Ascending aorta (tissue), 2 donors: Measurements from ENCODE around the gene IGFBP2. TPM values are rescaled to one million over a fixed set of nuclear protein-coding genes. Genes with fewer than 3 reads are reported as not detected.

Experiments
- DNase-seq, 2 donors: peaks; one replicate each; pipeline ENCODE4 v3.0.0-alpha.2; 2019; ENCODE audit warnings: low spot score in 2 of 2
- H3K27ac ChIP-seq, 2 donors: fragments of 200-600 bp; sonication (generic); one replicate each; pipeline ENCODE4 v1.5.1; 2016 to 2017; ENCODE audit warnings: mild to moderate bottlenecking in 1 of 2
- H3K27me3 ChIP-seq: fragments of 200-600 bp; sonication (generic); one replicate; pipeline ENCODE4 v1.5.1; 2017
- H3K36me3 ChIP-seq, 2 donors: fragments of 200-600 bp; sonication (generic); one replicate each; pipeline ENCODE4 v1.5.1; 2016
- H3K4me1 ChIP-seq, 2 donors: fragments of 200-600 bp; sonication (generic); one replicate each; pipeline ENCODE4 v1.5.1; 2016 to 2017; ENCODE audit warnings: mild to moderate bottlenecking in 1 of 2
- H3K4me3 ChIP-seq, 2 donors: fragments of 200-600 bp; sonication (generic); one replicate each; pipeline ENCODE4 v1.5.1; 2016 to 2017; ENCODE audit warnings: mild to moderate bottlenecking in 1 of 2
- H3K9me3 ChIP-seq, 2 donors: fragments of 200-600 bp; sonication (generic); one replicate each; pipeline ENCODE4 v1.5.1; 2016
- CTCF ChIP-seq, 3 experiments: fragments of 200-600 bp in 2 of 3; fragments of 450-650 bp in 1 of 3; sonication (generic) in 2 of 3; IDR thresholded peaks; one replicate each; pipeline ENCODE4 v1.5.1; 2016 to 2019; ENCODE audit warnings: antibody characterized with exemption in 3 of 3, mild to moderate bottlenecking in 1 of 3, moderate library complexity in 1 of 3
- intact Hi-C: fragments of 100-400 bp; cut with DNase I; formaldehyde crosslinking; loops from one replicate; pipeline ENCODE4 v1.15.1; 2023
- total RNA-seq: library from RNA; depleted of rRNA; stranded (reverse); fragments of >200 nt; gene quantifications from one replicate; pipeline ENCODE4 v1.1.0, GENCODE V29; 2016

Gene IGFBP2
- total RNA-seq, 1 donor from 2014 or later = 1,691 TPM

- TF ChIP-seq CTCF (IDR thresholded peaks at IDR 0.05) = no peak
- peaks cover 6 to 44% of the 10 kb centered on the region in 2 donors for H3K4me1 ChIP-seq
- peaks cover 27 to 62% of the 10 kb centered on the region in 2 donors for H3K36me3 ChIP-seq
- peak overlapping the region; percentile 28 to 41 for H3K27ac ChIP-seq
- H3K9me3 ChIP-seq = no peaks in the 10 kb centered on the region
- H3K4me3 ChIP-seq = no peak overlapping the region
- no peak for DNase-seq
- intact Hi-C loops = no loop called here
- no peaks in the 10 kb centered on the region for H3K27me3 ChIP-seq
Measured at GRCh38 chr2:216660496-216660895, 27.3 kb downstream of the IGFBP2 start.

- peaks cover 6 to 45% of the 10 kb centered on the region in 2 donors for H3K4me1 ChIP-seq
Measured at GRCh38 chr2:216661051-216661450, 27.8 kb downstream of the IGFBP2 start.

GRCh38 chr2:216661639-216662375 is 28.6 kb downstream of the IGFBP2 start:
- peak overlapping the region; percentile 41 to 54 for H3K27ac ChIP-seq

More at GRCh38 chr2:216661051-216661450, 27.8 kb downstream of the IGFBP2 start:
- intact Hi-C loops = no loop called here
- Histone ChIP-seq H3K4me3 (no peak overlapping the region), H3K9me3 (no peaks in the 10 kb centered on the region), H3K27ac (peak overlapping the region; percentile 41 to 54), H3K36me3 (peaks cover 27 to 62% of the 10 kb centered on the region in 2 donors), H3K27me3 (no peaks in the 10 kb centered on the region)
- TF ChIP-seq CTCF (IDR thresholded peaks at IDR 0.05) = no peak
- no peak for DNase-seq

GRCh38 chr2:216663106-216663505 is 29.9 kb downstream of the IGFBP2 start:
- intact Hi-C loops = no loop called here
- peaks cover 27 to 54% of the 10 kb centered on the region in 2 donors for H3K36me3 ChIP-seq
- no peak for DNase-seq
- TF ChIP-seq CTCF (IDR thresholded peaks at IDR 0.05) = no peak
- no peaks in the 10 kb centered on the region for H3K9me3 ChIP-seq
- H3K4me1 ChIP-seq = peaks cover 0 to 27% of the 10 kb centered on the region in 2 donors
- H3K27me3 ChIP-seq = no peaks in the 10 kb centered on the region
- H3K27ac ChIP-seq = no peak overlapping the region
- no peak overlapping the region for H3K4me3 ChIP-seq

More at GRCh38 chr2:216661639-216662375, 28.6 kb downstream of the IGFBP2 start:
- Histone ChIP-seq H3K4me1 (peaks cover 6 to 40% of the 10 kb centered on the region in 2 donors), H3K4me3 (no peak overlapping the region), H3K36me3 (peaks cover 27 to 57% of the 10 kb centered on the region in 2 donors), H3K27me3 (no peaks in the 10 kb centered on the region), H3K9me3 (no peaks in the 10 kb centered on the region)
- intact Hi-C loops = no loop called here
- peak in 1 of 3 experiments; percentile 10 for TF ChIP-seq CTCF (IDR thresholded peaks at IDR 0.05)
- no peak for DNase-seq

GRCh38 chr2:216663846-216664245 is 30.6 kb downstream of the IGFBP2 start:
- H3K27ac ChIP-seq = peak overlapping the region; percentile 59 to 66
- intact Hi-C loops = no loop called here
- DNase-seq = no peak
- H3K36me3 ChIP-seq = peaks cover 27 to 52% of the 10 kb centered on the region in 2 donors
- no peaks in the 10 kb centered on the region for H3K27me3 ChIP-seq
- H3K4me3 ChIP-seq = no peak overlapping the region
- no peak for TF ChIP-seq CTCF (IDR thresholded peaks at IDR 0.05)
- peaks cover 0 to 22% of the 10 kb centered on the region in 2 donors for H3K4me1 ChIP-seq
- no peaks in the 10 kb centered on the region for H3K9me3 ChIP-seq
